MG63 (cell line): Measurements from ENCODE around the gene MTCH1. TPM values are rescaled to one million over a fixed set of nuclear protein-coding genes. Genes with fewer than 3 reads are reported as not detected.

Experiments
- DNase-seq: peaks from one replicate; pipeline ENCODE4 v3.0.0-alpha.2; 2020
- H3K27me3 ChIP-seq: fragments of 250-450 bp; sonication (Bioruptor Pico); 2 replicates; pipeline ENCODE4 v1.5.1; 2020; ENCODE audit warnings: mild to moderate bottlenecking, moderate library complexity
- H3K36me3 ChIP-seq: fragments of 250-450 bp; sonication (Bioruptor Pico); 2 replicates; pipeline ENCODE4 v1.5.1; 2020; ENCODE audit warnings: mild to moderate bottlenecking, moderate library complexity
- H3K4me3 ChIP-seq: fragments of 250-450 bp; sonication (Bioruptor Pico); 2 replicates; pipeline ENCODE4 v1.5.1; 2020; ENCODE audit warnings: mild to moderate bottlenecking, moderate library complexity
- H3K9me3 ChIP-seq: fragments of 250-450 bp; sonication (Bioruptor Pico); 2 replicates; pipeline ENCODE4 v1.5.1; 2020; ENCODE audit warnings: mild to moderate bottlenecking, moderate library complexity
- total RNA-seq: library from RNA; depleted of rRNA; stranded (reverse); fragments of >200 nt; shearing (Covaris generic); gene quantifications from 2 replicates; pipeline ENCODE4 v1.2.3, GENCODE V29; 2014; ENCODE audit warnings: low replicate concordance; rRNA removed

MTCH1 gene
- total RNA-seq, 1 experiment from 2014 or later, result 270 TPM

DNA sequence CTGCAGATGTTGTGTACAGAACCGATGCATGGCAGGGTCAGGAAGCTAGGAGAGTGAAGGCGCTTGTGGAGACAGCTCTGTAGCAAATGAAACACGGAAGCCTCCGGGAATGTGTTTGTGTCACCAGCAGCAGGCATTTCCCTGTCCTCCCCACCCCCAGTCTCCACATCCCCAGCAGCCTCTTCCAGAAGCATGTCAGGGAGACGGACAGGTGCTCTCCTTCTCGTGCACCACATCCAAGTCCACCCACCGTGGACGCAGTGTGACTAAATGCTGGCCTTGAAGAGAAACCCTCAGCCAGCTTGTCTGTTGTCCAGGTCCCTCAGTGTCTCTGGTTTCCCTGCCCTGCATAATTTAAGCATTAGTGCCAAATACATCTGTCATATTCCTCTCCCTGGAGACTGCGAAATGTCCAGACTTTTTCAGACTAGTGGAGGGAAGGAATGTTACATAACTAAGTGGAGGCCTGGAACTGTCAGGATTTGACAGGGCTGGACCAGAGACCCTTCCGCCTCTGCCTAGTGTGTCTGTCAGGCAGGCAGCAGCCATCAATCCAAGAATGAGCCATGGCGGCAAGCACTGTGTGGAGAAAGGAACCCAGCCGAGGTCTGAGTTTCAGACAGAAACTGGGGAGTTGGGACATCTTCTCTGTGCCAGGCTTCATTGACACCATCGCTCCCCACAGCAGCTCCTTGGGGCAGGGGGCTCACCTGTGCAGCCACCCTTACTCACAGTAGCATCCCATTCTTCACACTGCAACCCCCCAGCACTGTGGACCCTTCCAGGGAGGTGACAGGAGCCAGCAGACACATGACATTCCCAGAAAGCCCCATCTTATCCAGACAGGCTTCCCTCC, 58.1 kb downstream of the MTCH1 start:
- no peak for DNase-seq
- peaks cover 19% of the 10 kb centered on the region for H3K36me3 ChIP-seq
- H3K4me3 ChIP-seq, result no peak overlapping the region
- H3K27me3 ChIP-seq, result no peaks in the 10 kb centered on the region
- no peaks in the 10 kb centered on the region for H3K9me3 ChIP-seq

DNA sequence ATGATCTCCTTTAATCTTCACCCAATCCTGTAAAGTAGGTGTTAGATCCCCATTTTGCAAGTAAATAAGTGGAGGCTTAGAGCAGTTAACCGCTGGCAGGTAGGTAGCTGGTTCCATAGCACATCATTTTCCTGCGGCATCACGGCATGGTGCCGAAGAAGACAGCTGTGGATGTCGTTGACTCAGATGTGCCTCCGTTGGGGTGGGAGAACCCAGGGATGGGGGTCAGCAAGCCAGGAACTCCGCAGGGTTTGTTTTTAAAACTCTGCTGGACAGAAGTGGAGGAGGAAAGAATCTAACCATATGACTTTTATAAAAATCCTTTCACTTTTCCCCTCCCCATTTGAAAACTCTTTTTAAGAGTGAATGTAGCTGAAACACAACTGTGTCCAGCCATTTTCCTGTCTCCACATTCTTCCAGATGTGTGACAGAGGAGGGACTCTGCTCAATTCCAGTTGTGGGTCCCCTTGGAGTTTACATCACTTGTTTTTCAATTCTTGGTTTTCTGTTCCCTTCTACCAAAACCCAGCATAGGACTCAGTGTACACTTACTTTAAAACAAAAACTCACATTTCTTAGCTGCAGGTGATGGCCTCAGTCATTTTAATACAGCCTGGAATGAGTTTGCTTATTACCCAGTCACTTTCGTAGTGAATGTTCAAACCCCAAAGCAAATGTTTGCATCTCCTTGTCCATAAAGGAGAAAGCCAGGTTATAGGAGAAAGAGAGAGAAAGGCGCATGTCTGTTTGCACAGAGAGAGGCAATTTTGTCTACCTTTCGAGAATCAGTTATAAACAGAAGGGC, 59.1 kb downstream of the MTCH1 start:
- no peak for DNase-seq
- Histone ChIP-seq H3K36me3 (peaks cover 15% of the 10 kb centered on the region), H3K27me3 (no peaks in the 10 kb centered on the region), H3K4me3 (no peak overlapping the region), H3K9me3 (no peaks in the 10 kb centered on the region)

- peaks cover 20% of the 10 kb centered on the region for H3K36me3 ChIP-seq
- H3K9me3 ChIP-seq, result no peaks in the 10 kb centered on the region
- DNase-seq, result no peak
These were observed 60.2 kb downstream of the MTCH1 start for GRCh38 chr6:36925809-36926208.

GRCh38 chr6:36924778-36925374, 61.1 kb downstream of the MTCH1 start:
- Histone ChIP-seq H3K36me3 (peaks cover 29% of the 10 kb centered on the region), H3K27me3 (no peaks in the 10 kb centered on the region), H3K9me3 (no peaks in the 10 kb centered on the region), H3K4me3 (no peak overlapping the region)
- DNase-seq, result no peak

More at GRCh38 chr6:36925809-36926208, 60.2 kb downstream of the MTCH1 start:
- Histone ChIP-seq H3K27me3 (no peaks in the 10 kb centered on the region), H3K4me3 (no peak overlapping the region)

- Histone ChIP-seq H3K4me3 (no peak overlapping the region), H3K9me3 (no peaks in the 10 kb centered on the region), H3K36me3 (peaks cover 33% of the 10 kb centered on the region), H3K27me3 (no peaks in the 10 kb centered on the region)
- peak; percentile 14 for DNase-seq
These were observed 61.9 kb downstream of the MTCH1 start for GRCh38 chr6:36924131-36924530.

DNA sequence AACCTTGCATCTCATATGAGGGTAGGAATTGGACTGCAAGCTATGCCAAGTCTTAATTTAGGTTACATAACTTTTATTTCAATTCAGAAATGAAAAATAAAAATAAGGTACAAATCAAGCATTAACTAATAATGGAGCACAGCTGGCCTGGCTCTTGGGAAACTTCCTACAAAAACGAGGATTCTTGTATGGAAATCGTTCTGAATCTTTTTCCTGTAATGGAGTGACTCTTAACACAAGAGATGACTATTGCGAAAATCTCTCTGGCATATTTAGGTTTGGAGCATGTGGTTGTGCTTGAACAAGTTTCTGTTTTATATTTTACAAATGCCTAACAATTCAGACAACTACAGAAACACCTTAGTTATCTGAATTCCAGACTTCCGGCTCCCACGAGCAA, 65.5 kb downstream of the MTCH1 start:
- no peaks in the 10 kb centered on the region for H3K9me3 ChIP-seq
- H3K4me3 ChIP-seq, result no peak overlapping the region
- no peak for DNase-seq
- no peaks in the 10 kb centered on the region for H3K27me3 ChIP-seq
- H3K36me3 ChIP-seq, result peaks cover 50% of the 10 kb centered on the region

- no peaks in the 10 kb centered on the region for H3K27me3 ChIP-seq
- no peak for DNase-seq
These were observed 65.9 kb downstream of the MTCH1 start for GRCh38 chr6:36920049-36920448.

More at GRCh38 chr6:36920049-36920448, 65.9 kb downstream of the MTCH1 start:
- Histone ChIP-seq H3K9me3 (no peaks in the 10 kb centered on the region), H3K36me3 (peaks cover 46% of the 10 kb centered on the region), H3K4me3 (no peak overlapping the region)

Other genes starting within 250 kb of the MTCH1 start
- 0.59 TPM in 1 of 2 replicates, not detected in the other for gene CPNE5, start 146.8 kb downstream of the MTCH1 start, total RNA-seq
- 52.9 and 54.4 TPM in 2 replicates for gene PPIL1, start 111.4 kb downstream of the MTCH1 start, total RNA-seq
- 19.6 and 32.0 TPM in 2 replicates for gene C6orf89, start 100.2 kb downstream of the MTCH1 start, total RNA-seq
- not detected in 2 replicates for gene PI16, start 31.5 kb downstream of the MTCH1 start, total RNA-seq
- 0.33 TPM in 1 of 2 replicates, not detected in the other for gene FGD2, start 19.5 kb upstream of the MTCH1 start, total RNA-seq
- gene PIM1, start 184.0 kb upstream of the MTCH1 start, total RNA-seq, result 13.0 and 18.9 TPM in 2 replicates